HEK293 (cell line): ENCODE results near the gene HEATR5A.

Source experiments
- CTCF ChIA-PET: fragments of 350-600 bp; formaldehyde crosslinking; extraction: SDS; loops from one replicate; lab custom pipeline; 2021; ENCODE audit warnings: antibody characterized with exemption; lab: Yijun Ruan, JAX
- POLR2A ChIA-PET: fragments of 300-600 bp; formaldehyde crosslinking; extraction: SDS; loops from one replicate; lab custom pipeline; 2020; ENCODE audit warnings: antibody characterized with exemption, inconsistent platforms; lab: Yijun Ruan, JAX
- H3K27ac ChIP-seq: fragments of 200-500 bp; sonication (Bioruptor generic); 2 replicates; pipeline ENCODE4 v1.5.1; 2014; ENCODE audit warnings: low read depth, low read length, control low read depth, inconsistent platforms; ENCODE audit errors: extremely low read depth
- H3K36me3 ChIP-seq, 2 experiments: fragments of 200-500 bp in 1 of 2; sonication (Bioruptor generic) in 1 of 2; 1 replicate in 1 of 2; 2 replicates in 1 of 2; pipeline ENCODE4 v1.5.1; 2014 to 2017; ENCODE audit warnings: inconsistent platforms in 2 of 2, low read length in 2 of 2; ENCODE audit not compliant: control insufficient read depth in 2 of 2, insufficient read depth in 1 of 2
- H3K4me1 ChIP-seq: fragments of 200-500 bp; sonication (Bioruptor generic); 2 replicates; pipeline ENCODE4 v1.5.1; 2014; ENCODE audit warnings: mild to moderate bottlenecking, low read length, inconsistent platforms; ENCODE audit not compliant: control insufficient read depth, insufficient read depth
- H3K4me3 ChIP-seq: 2 replicates; pipeline ENCODE4 v1.5.1; 2011; ENCODE audit warnings: low read depth, mild to moderate bottlenecking, control low read depth, low read length, moderate library complexity
- H3K9me3 ChIP-seq: fragments of 200-500 bp; sonication (Bioruptor generic); 2 replicates; pipeline ENCODE4 v1.5.1; 2014; ENCODE audit warnings: low read depth, low read length, inconsistent platforms; ENCODE audit not compliant: control insufficient read depth, insufficient read depth
- HIC1 ChIP-seq: fragments of 450-650 bp; formaldehyde crosslinking; IDR thresholded peaks from 2 replicates; pipeline ENCODE4 v1.5.1; 2016; ENCODE audit warnings: missing biosample characterization, missing genetic modification characterization
- HOXA7 ChIP-seq: sonication (generic); formaldehyde crosslinking; IDR thresholded peaks from 2 replicates; pipeline ENCODE4 v1.8.1; 2022; ENCODE audit warnings: missing genetic modification reagents, borderline replicate concordance
- KLF17 ChIP-seq: fragments of 450-650 bp; formaldehyde crosslinking; IDR thresholded peaks from 2 replicates; pipeline ENCODE4 v1.5.1; 2016; ENCODE audit warnings: missing biosample characterization, missing genetic modification characterization
- MZF1 ChIP-seq: fragments of 450-650 bp; formaldehyde crosslinking; IDR thresholded peaks from 2 replicates; pipeline ENCODE4 v1.5.1; 2017; ENCODE audit warnings: missing biosample characterization, missing genetic modification characterization, borderline replicate concordance
- OSR2 ChIP-seq: fragments of 450-650 bp; formaldehyde crosslinking; IDR thresholded peaks from 2 replicates; pipeline ENCODE4 v1.5.1; 2016; ENCODE audit warnings: missing biosample characterization, missing genetic modification characterization
- OVOL3 ChIP-seq: fragments of 450-650 bp; formaldehyde crosslinking; IDR thresholded peaks from 2 replicates; pipeline ENCODE4 v1.5.1; 2016; ENCODE audit warnings: missing biosample characterization, missing genetic modification characterization
- RBAK ChIP-seq: fragments of 450-650 bp; formaldehyde crosslinking; IDR thresholded peaks from 2 replicates; pipeline ENCODE4 v1.5.1; 2016; ENCODE audit warnings: missing biosample characterization, missing genetic modification characterization
- ZBTB17 ChIP-seq: fragments of 450-650 bp; formaldehyde crosslinking; IDR thresholded peaks from 2 replicates; pipeline ENCODE4 v1.5.1; 2016; ENCODE audit warnings: missing biosample characterization, missing genetic modification characterization
- ZBTB26 ChIP-seq: fragments of 450-650 bp; formaldehyde crosslinking; optimal IDR thresholded peaks from 2 replicates; pipeline ENCODE3; 2016; ENCODE audit warnings: missing biosample characterization, mild to moderate bottlenecking, missing genetic modification characterization
- ZNF114 ChIP-seq: fragments of 450-650 bp; formaldehyde crosslinking; IDR thresholded peaks from 2 replicates; pipeline ENCODE4 v1.5.0; 2017; ENCODE audit warnings: missing biosample characterization, missing genetic modification characterization
- ZNF239 ChIP-seq: fragments of 450-650 bp; formaldehyde crosslinking; IDR thresholded peaks from 2 replicates; pipeline ENCODE4 v1.5.1; 2016; ENCODE audit warnings: missing biosample characterization, missing genetic modification characterization
- ZNF280C ChIP-seq: fragments of 450-650 bp; formaldehyde crosslinking; IDR thresholded peaks from 2 replicates; pipeline ENCODE4 v1.5.1; 2016; ENCODE audit warnings: missing biosample characterization, missing genetic modification characterization
- ZNF292 ChIP-seq: fragments of 450-650 bp; formaldehyde crosslinking; IDR thresholded peaks from 2 replicates; pipeline ENCODE4 v1.5.1; 2016; ENCODE audit warnings: low read depth, missing biosample characterization, missing genetic modification characterization, borderline replicate concordance
- ZNF341 ChIP-seq: fragments of 450-650 bp; formaldehyde crosslinking; IDR thresholded peaks from 2 replicates; pipeline ENCODE4; 2016; ENCODE audit warnings: low read depth, missing biosample characterization, missing genetic modification characterization
- ZNF394 ChIP-seq: fragments of 450-650 bp; formaldehyde crosslinking; IDR thresholded peaks from 2 replicates; pipeline ENCODE4 v1.5.1; 2016; ENCODE audit warnings: missing biosample characterization, missing genetic modification characterization, mild to moderate bottlenecking, moderate library complexity, borderline replicate concordance
- ZNF548 ChIP-seq: fragments of 450-650 bp; formaldehyde crosslinking; IDR thresholded peaks from 2 replicates; pipeline ENCODE4 v1.5.1; 2016; ENCODE audit warnings: missing biosample characterization, missing genetic modification characterization
- ZNF610 ChIP-seq: fragments of 450-650 bp; formaldehyde crosslinking; IDR thresholded peaks from 2 replicates; pipeline ENCODE4 v1.5.1; 2016; ENCODE audit warnings: missing biosample characterization, missing genetic modification characterization, borderline replicate concordance
- ZNF654 ChIP-seq: fragments of 450-650 bp; formaldehyde crosslinking; IDR thresholded peaks from 2 replicates; pipeline ENCODE4 v1.5.1; 2016; ENCODE audit warnings: low read depth, missing biosample characterization, missing genetic modification characterization
- ZNF843 ChIP-seq: fragments of 450-650 bp; formaldehyde crosslinking; IDR thresholded peaks from 2 replicates; pipeline ENCODE4 v1.5.1; 2016; ENCODE audit warnings: missing biosample characterization, missing genetic modification characterization
- TF ChIP-seq, protein P1 (sequence below): fragments of 450-650 bp; formaldehyde crosslinking; IDR thresholded peaks from 2 replicates; pipeline ENCODE4 v1.5.1; 2017; ENCODE audit warnings: missing biosample characterization, missing genetic modification characterization
- TF ChIP-seq, protein P2 (sequence below): fragments of 450-650 bp; formaldehyde crosslinking; IDR thresholded peaks from 2 replicates; pipeline ENCODE4 v1.5.1; 2016; ENCODE audit warnings: missing biosample characterization, missing genetic modification characterization, borderline replicate concordance
- TF ChIP-seq, protein P3 (sequence below): fragments of 450-650 bp; formaldehyde crosslinking; IDR thresholded peaks from 2 replicates; pipeline ENCODE4 v1.5.1; 2016; ENCODE audit warnings: missing biosample characterization, missing genetic modification characterization, low read depth

HEATR5A gene

DNA sequence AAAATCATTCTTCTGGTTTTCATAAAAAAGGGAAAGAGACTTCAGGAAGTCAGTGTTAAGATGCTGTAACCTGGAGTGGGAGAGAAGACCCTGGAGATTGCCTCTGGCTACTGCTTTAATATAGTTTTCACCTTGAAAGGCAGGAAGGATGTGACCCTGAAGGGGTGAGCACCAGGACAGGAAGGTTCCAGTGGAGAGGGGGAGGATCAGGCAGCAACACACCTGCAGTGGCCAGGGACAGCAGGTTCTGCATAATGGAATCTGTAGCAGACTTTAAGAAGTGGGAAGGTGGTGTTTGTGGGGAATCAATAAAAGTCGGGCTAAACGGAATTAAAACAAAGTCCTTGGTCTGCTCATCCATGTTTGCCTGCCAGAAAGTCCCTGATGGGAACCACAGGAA is 6.3 kb upstream of the HEATR5A start (continued):
- TF ChIP-seq ZBTB26 (tag by site-specific recombination) (no peak), ZNF654 (tag by site-specific recombination) (no peak), ZNF610 (tag by site-specific recombination) (no peak), OVOL3 (tag by site-specific recombination) (no peak), ZNF394 (no peak), RBAK (tag by site-specific recombination) (no peak), ZNF114 (tag by site-specific recombination) (no peak)
- TF ChIP-seq, protein P1, sequence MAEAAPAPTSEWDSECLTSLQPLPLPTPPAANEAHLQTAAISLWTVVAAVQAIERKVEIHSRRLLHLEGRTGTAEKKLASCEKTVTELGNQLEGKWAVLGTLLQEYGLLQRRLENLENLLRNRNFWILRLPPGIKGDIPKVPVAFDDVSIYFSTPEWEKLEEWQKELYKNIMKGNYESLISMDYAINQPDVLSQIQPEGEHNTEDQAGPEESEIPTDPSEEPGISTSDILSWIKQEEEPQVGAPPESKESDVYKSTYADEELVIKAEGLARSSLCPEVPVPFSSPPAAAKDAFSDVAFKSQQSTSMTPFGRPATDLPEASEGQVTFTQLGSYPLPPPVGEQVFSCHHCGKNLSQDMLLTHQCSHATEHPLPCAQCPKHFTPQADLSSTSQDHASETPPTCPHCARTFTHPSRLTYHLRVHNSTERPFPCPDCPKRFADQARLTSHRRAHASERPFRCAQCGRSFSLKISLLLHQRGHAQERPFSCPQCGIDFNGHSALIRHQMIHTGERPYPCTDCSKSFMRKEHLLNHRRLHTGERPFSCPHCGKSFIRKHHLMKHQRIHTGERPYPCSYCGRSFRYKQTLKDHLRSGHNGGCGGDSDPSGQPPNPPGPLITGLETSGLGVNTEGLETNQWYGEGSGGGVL (tag by site-specific recombination): no peak

GRCh38 chr14:31425905-31426304 is 5.6 kb upstream of the HEATR5A start:
- H3K4me3 ChIP-seq: no peak overlapping the region
- H3K4me1 ChIP-seq: no peaks in the 10 kb centered on the region
- H3K36me3 ChIP-seq: no peaks in the 10 kb centered on the region
- H3K27ac ChIP-seq: no peak overlapping the region
- CTCF ChIA-PET: interaction anchor here (0.6 kb wide), 1 partner anchor 538 kb away, joined by 3 read pairs; no protein-coding TSS in a partner anchor
- POLR2A ChIA-PET: interaction anchor here (0.6 kb wide), 1 partner anchor 19 kb away, joined by 7 read pairs; no protein-coding TSS in a partner anchor
- H3K9me3 ChIP-seq: no peaks in the 10 kb centered on the region
- no peak for TF ChIP-seq ZNF239 (tag by site-specific recombination)
- no peak for TF ChIP-seq MZF1 (tag by site-specific recombination)
- no peak for TF ChIP-seq ZBTB17 (tag by site-specific recombination)
- no peak for TF ChIP-seq ZNF280C (tag by site-specific recombination)
- TF ChIP-seq ZNF843 (tag by site-specific recombination): no peak
- TF ChIP-seq KLF17 (tag by site-specific recombination): no peak
- no peak for TF ChIP-seq HOXA7 (CRISPR knock-in tag)
- TF ChIP-seq OSR2 (tag by site-specific recombination): no peak
- TF ChIP-seq ZNF341 (tag by site-specific recombination): no peak
- TF ChIP-seq HIC1 (tag by site-specific recombination): no peak
- TF ChIP-seq, protein P2, sequence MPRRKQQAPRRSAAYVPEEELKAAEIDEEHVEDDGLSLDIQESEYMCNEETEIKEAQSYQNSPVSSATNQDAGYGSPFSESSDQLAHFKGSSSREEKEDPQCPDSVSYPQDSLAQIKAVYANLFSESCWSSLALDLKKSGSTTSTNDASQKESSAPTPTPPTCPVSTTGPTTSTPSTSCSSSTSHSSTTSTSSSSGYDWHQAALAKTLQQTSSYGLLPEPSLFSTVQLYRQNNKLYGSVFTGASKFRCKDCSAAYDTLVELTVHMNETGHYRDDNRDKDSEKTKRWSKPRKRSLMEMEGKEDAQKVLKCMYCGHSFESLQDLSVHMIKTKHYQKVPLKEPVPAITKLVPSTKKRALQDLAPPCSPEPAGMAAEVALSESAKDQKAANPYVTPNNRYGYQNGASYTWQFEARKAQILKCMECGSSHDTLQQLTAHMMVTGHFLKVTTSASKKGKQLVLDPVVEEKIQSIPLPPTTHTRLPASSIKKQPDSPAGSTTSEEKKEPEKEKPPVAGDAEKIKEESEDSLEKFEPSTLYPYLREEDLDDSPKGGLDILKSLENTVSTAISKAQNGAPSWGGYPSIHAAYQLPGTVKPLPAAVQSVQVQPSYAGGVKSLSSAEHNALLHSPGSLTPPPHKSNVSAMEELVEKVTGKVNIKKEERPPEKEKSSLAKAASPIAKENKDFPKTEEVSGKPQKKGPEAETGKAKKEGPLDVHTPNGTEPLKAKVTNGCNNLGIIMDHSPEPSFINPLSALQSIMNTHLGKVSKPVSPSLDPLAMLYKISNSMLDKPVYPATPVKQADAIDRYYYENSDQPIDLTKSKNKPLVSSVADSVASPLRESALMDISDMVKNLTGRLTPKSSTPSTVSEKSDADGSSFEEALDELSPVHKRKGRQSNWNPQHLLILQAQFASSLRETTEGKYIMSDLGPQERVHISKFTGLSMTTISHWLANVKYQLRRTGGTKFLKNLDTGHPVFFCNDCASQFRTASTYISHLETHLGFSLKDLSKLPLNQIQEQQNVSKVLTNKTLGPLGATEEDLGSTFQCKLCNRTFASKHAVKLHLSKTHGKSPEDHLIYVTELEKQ (tag by site-specific recombination): no peak
- no peak for TF ChIP-seq ZNF292 (tag by site-specific recombination)
- no peak for TF ChIP-seq ZNF548 (tag by site-specific recombination)
- TF ChIP-seq, protein P3, sequence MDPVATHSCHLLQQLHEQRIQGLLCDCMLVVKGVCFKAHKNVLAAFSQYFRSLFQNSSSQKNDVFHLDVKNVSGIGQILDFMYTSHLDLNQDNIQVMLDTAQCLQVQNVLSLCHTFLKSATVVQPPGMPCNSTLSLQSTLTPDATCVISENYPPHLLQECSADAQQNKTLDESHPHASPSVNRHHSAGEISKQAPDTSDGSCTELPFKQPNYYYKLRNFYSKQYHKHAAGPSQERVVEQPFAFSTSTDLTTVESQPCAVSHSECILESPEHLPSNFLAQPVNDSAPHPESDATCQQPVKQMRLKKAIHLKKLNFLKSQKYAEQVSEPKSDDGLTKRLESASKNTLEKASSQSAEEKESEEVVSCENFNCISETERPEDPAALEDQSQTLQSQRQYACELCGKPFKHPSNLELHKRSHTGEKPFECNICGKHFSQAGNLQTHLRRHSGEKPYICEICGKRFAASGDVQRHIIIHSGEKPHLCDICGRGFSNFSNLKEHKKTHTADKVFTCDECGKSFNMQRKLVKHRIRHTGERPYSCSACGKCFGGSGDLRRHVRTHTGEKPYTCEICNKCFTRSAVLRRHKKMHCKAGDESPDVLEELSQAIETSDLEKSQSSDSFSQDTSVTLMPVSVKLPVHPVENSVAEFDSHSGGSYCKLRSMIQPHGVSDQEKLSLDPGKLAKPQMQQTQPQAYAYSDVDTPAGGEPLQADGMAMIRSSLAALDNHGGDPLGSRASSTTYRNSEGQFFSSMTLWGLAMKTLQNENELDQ: no peak
